GM10266 (cell line): ENCODE results near the gene SKP1.

Experiments
- DNase-seq: peaks from one replicate; pipeline ENCODE4 v3.0.0; 2012; ENCODE audit errors: extremely low spot score
- CTCF ChIP-seq: IDR thresholded peaks from 2 replicates; pipeline ENCODE4 v1.5.1; 2012; ENCODE audit warnings: mild to moderate bottlenecking, low read depth; ENCODE audit not compliant: control insufficient read depth, insufficient read depth; ENCODE audit errors: missing control alignments

SKP1 gene

GRCh38 chr5:134116789-134117761, 59.7 kb downstream of the SKP1 start:
- no peak for TF ChIP-seq CTCF
- DNase-seq, result no peak

GRCh38 chr5:134116286-134116685, 60.5 kb downstream of the SKP1 start:
- no peak for TF ChIP-seq CTCF
- DNase-seq, result no peak

- no peak for TF ChIP-seq CTCF
- no peak for DNase-seq
These were observed 61.0 kb downstream of the SKP1 start for GRCh38 chr5:134115806-134116175.

GRCh38 chr5:134114886-134115805, 61.6 kb downstream of the SKP1 start:
- DNase-seq, result peak; percentile 61
- no peak for TF ChIP-seq CTCF

- TF ChIP-seq CTCF, result no peak
- peak; percentile 96 for DNase-seq
These were observed 62.6 kb downstream of the SKP1 start, which contains the start of gene TCF7 for GRCh38 chr5:134113902-134114875. TCF7 (plus strand) TSS chr5:134114681; CDS start chr5:134114907, 226 bp downstream.

- DNase-seq, result no peak
- TF ChIP-seq CTCF, result no peak
These were observed 63.3 kb downstream of the SKP1 start for GRCh38 chr5:134113363-134113889.
